Left lung (tissue), 10 donors: ENCODE results near the gene ROBO1. TPM values are rescaled to one million over a fixed set of nuclear protein-coding genes. Genes with fewer than 3 reads are reported as not detected.
A peak's percentile ranks its signal among the peaks of the same experiment; 100 is the strongest.

Experiments
- ATAC-seq: fragments of 200-7000 bp; cut with Tn5 transposase; one replicate; pipeline ENCODE4 v1.9.1; 2020; ENCODE audit warnings: moderate library complexity
- DNase-seq, 4 donors: peaks; one replicate each; pipeline ENCODE4 v3.0.0-alpha.2; 2013 to 2020
- H3K27ac ChIP-seq, 2 donors: fragments of 200-600 bp; sonication (generic) in 1 of 2; one replicate each; pipeline versions ENCODE4 v1.5.0 to v1.8.0; 2020 to 2021
- H3K27me3 ChIP-seq, 2 donors: fragments of 200-600 bp; sonication (generic) in 1 of 2; one replicate each; pipeline versions ENCODE4 v1.5.0 to v1.8.0; 2020 to 2021
- H3K36me3 ChIP-seq, 2 donors: fragments of 200-600 bp; sonication (generic) in 1 of 2; one replicate each; pipeline versions ENCODE4 v1.5.0 to v1.8.0; 2020 to 2021
- H3K4me1 ChIP-seq, 2 donors: fragments of 200-600 bp; one replicate each; pipeline ENCODE4 v1.8.0; 2021
- H3K4me3 ChIP-seq, 2 donors: fragments of 200-600 bp; sonication (generic) in 1 of 2; one replicate each; pipeline versions ENCODE4 v1.5.0 to v1.8.0; 2020 to 2021; ENCODE audit warnings: mild to moderate bottlenecking in 1 of 2
- H3K9me3 ChIP-seq, 2 donors: fragments of 200-600 bp; sonication (generic) in 1 of 2; one replicate each; pipeline versions ENCODE4 v1.5.0 to v1.8.0; 2020 to 2021
- intact Hi-C, 2 donors: fragments of 100-400 bp; cut with DNase I; formaldehyde crosslinking; loops; one replicate each; pipeline versions ENCODE4 v1.11.2 to v1.14.2; 2022
- polyA plus RNA-seq, 6 donors: library from polyadenylated mRNA; unstranded; fragments of 120-200 nt; gene quantifications; one replicate each; pipeline ENCODE4 v1.2.1, GENCODE V29; 2013; ENCODE audit not compliant: insufficient read length in 6 of 6
- total RNA-seq, 2 donors: library from RNA; stranded (reverse); fragmentation: NEBNext Ultra II Directional; extraction: Animal tissue kit (Norgen Biotek cat#: 25700); gene quantifications; one replicate each; pipeline ENCODE4 v1.2.1, GENCODE V29; 2021
- TF ChIP-seq, protein P1 (sequence below), 2 donors: fragments of 200-600 bp; sonication (generic) in 1 of 2; IDR thresholded peaks; one replicate each; pipeline versions ENCODE4 v1.5.0 to v1.8.0; 2021; ENCODE audit warnings: antibody characterized with exemption in 2 of 2
- donor health status: DM: no; HTN: yes; CAD: no.
- donor health status: DM: no; HTN: no; CAD: no.

The ROBO1 gene
- total and polyA plus RNA-seq, 8 donors: 20.3 to 134 (median 102) TPM

GRCh38 chr3:79767194-79767904 lies 449 bp downstream of the ROBO1 start:
- intact Hi-C loops: no loop called here
- Histone ChIP-seq H3K27ac (no peak overlapping the region), H3K4me3 (no peak overlapping the region), H3K9me3 (no peaks in the 10 kb centered on the region), H3K4me1 (no peaks in the 10 kb centered on the region), H3K36me3 (no peaks in the 10 kb centered on the region), H3K27me3 (peaks cover 18 to 40% of the 10 kb centered on the region in 2 donors)
- peak in 2 of 4 donors; percentile 7 to 16 for DNase-seq
- no peak for ATAC-seq
- TF ChIP-seq, protein P1, sequence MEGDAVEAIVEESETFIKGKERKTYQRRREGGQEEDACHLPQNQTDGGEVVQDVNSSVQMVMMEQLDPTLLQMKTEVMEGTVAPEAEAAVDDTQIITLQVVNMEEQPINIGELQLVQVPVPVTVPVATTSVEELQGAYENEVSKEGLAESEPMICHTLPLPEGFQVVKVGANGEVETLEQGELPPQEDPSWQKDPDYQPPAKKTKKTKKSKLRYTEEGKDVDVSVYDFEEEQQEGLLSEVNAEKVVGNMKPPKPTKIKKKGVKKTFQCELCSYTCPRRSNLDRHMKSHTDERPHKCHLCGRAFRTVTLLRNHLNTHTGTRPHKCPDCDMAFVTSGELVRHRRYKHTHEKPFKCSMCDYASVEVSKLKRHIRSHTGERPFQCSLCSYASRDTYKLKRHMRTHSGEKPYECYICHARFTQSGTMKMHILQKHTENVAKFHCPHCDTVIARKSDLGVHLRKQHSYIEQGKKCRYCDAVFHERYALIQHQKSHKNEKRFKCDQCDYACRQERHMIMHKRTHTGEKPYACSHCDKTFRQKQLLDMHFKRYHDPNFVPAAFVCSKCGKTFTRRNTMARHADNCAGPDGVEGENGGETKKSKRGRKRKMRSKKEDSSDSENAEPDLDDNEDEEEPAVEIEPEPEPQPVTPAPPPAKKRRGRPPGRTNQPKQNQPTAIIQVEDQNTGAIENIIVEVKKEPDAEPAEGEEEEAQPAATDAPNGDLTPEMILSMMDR (IDR thresholded peaks at IDR 0.05): no peak

- Histone ChIP-seq H3K9me3 (no peaks in the 10 kb centered on the region), H3K27ac (no peak overlapping the region), H3K4me3 (no peak overlapping the region), H3K36me3 (no peaks in the 10 kb centered on the region), H3K27me3 (peaks cover 18 to 40% of the 10 kb centered on the region in 2 donors), H3K4me1 (no peaks in the 10 kb centered on the region)
- ATAC-seq (no peak), DNase-seq (peak in 3 of 4 donors; percentile 9 to 61 (median 10))
- TF ChIP-seq, protein P1 (IDR thresholded peaks at IDR 0.05): no peak
- intact Hi-C loops: no loop called here
Measured at GRCh38 chr3:79766496-79767193, 1.2 kb downstream of the ROBO1 start.

GRCh38 chr3:79765911-79766310 lies 1.9 kb downstream of the ROBO1 start:
- ATAC-seq: no peak
- Histone ChIP-seq H3K27ac (no peak overlapping the region), H3K36me3 (no peaks in the 10 kb centered on the region), H3K4me3 (no peak overlapping the region), H3K4me1 (no peaks in the 10 kb centered on the region), H3K27me3 (peaks cover 18 to 40% of the 10 kb centered on the region in 2 donors), H3K9me3 (no peaks in the 10 kb centered on the region)
- TF ChIP-seq, protein P1 (IDR thresholded peaks at IDR 0.05): no peak
- DNase-seq: no peak
- intact Hi-C loops: no loop called here

- no peak for ATAC-seq
- no peaks in the 10 kb centered on the region for H3K36me3 ChIP-seq
- no peak for DNase-seq
- H3K27me3 ChIP-seq: peaks cover 5 to 12% of the 10 kb centered on the region in 2 donors
- TF ChIP-seq, protein P1 (IDR thresholded peaks at IDR 0.05): no peak
- H3K9me3 ChIP-seq: no peaks in the 10 kb centered on the region
- no peaks in the 10 kb centered on the region for H3K4me1 ChIP-seq
- no peak overlapping the region for H3K4me3 ChIP-seq
- H3K27ac ChIP-seq: no peak overlapping the region
- intact Hi-C loops: no loop called here
Measured at GRCh38 chr3:79761441-79761840, 6.4 kb downstream of the ROBO1 start.

- TF ChIP-seq, protein P1 (IDR thresholded peaks at IDR 0.05): no peak
- intact Hi-C loops: no loop called here
- no peak overlapping the region for H3K27ac ChIP-seq
- H3K4me3 ChIP-seq: no peak overlapping the region
- ATAC-seq: no peak
- no peaks in the 10 kb centered on the region for H3K36me3 ChIP-seq
- no peaks in the 10 kb centered on the region for H3K9me3 ChIP-seq
- no peak for DNase-seq
- H3K27me3 ChIP-seq: no peaks in the 10 kb centered on the region
- H3K4me1 ChIP-seq: no peaks in the 10 kb centered on the region
Measured at GRCh38 chr3:79751703-79752102, 16.1 kb downstream of the ROBO1 start.
